Upper lobe of left lung (tissue), 6 donors: ENCODE results near the gene HDAC3. TPM values are rescaled to one million over a fixed set of nuclear protein-coding genes. Genes with fewer than 3 reads are reported as not detected.

Source experiments
- ATAC-seq, 2 donors: fragments of 200-7000 bp; cut with Tn5 transposase; one replicate each; pipeline ENCODE4 v1.9.1; 2022; ENCODE audit warnings: mild to moderate bottlenecking in 2 of 2, moderate library complexity in 2 of 2; ENCODE audit not compliant: low FRiP score in 2 of 2
- DNase-seq, 2 donors: peaks; one replicate each; pipeline ENCODE4 v3.0.0-alpha.2; 2019 to 2020
- H3K27ac ChIP-seq, 4 donors: fragments of 200-600 bp; sonication (generic); one replicate each; pipeline ENCODE4 v1.5.1; 2016 to 2019
- H3K27me3 ChIP-seq, 4 donors: fragments of 200-600 bp; sonication (generic); one replicate each; pipeline ENCODE4 v1.5.1; 2017 to 2019
- H3K36me3 ChIP-seq, 4 donors: fragments of 200-600 bp; sonication (generic); one replicate each; pipeline ENCODE4 v1.5.1; 2016 to 2019
- H3K4me1 ChIP-seq, 4 donors: fragments of 200-600 bp; sonication (generic); one replicate each; pipeline ENCODE4 v1.5.1; 2018 to 2019
- H3K4me3 ChIP-seq, 4 donors: fragments of 200-600 bp; sonication (generic); one replicate each; pipeline ENCODE4 v1.5.1; 2017 to 2019; ENCODE audit warnings: mild to moderate bottlenecking in 2 of 4, moderate library complexity in 1 of 4
- H3K9me3 ChIP-seq, 4 donors: fragments of 200-600 bp; sonication (generic); one replicate each; pipeline ENCODE4 v1.5.1; 2018 to 2019
- CTCF ChIP-seq, 6 experiments: fragments of 450-650 bp in 4 of 6; fragments of 200-600 bp in 2 of 6; sonication (generic) in 2 of 6; IDR thresholded peaks; one replicate each; pipeline ENCODE4 v1.5.1; 2016 to 2019; ENCODE audit warnings: antibody characterized with exemption in 6 of 6
- EP300 ChIP-seq, 4 donors: sonication (generic); formaldehyde crosslinking; IDR thresholded peaks; one replicate each; pipeline ENCODE4 v1.5.1; 2017; ENCODE audit warnings: antibody characterized with exemption in 4 of 4, control low read depth in 2 of 4
- POLR2A ChIP-seq, 4 donors: fragments of 450-650 bp; IDR thresholded peaks; one replicate each; pipeline ENCODE4 v1.5.1; 2016 to 2017; ENCODE audit warnings: antibody characterized with exemption in 4 of 4, mild to moderate bottlenecking in 2 of 4
- POLR2AphosphoS5 ChIP-seq, 2 donors: sonication (generic); formaldehyde crosslinking; IDR thresholded peaks; one replicate each; pipeline ENCODE4 v1.5.1; 2017; ENCODE audit warnings: antibody characterized with exemption in 2 of 2
- WGBS, 2 donors: methylation state at CpG; one replicate each; pipeline ENCODE4 v1.1.5; 2017 to 2018; 5-methylcytosine and 5-hydroxymethylcytosine counted together
- total RNA-seq, 6 donors: library from RNA; depleted of rRNA in 4 of 6; stranded (reverse); fragments of >200 nt in 4 of 6; gene quantifications; one replicate each; pipeline versions ENCODE4 v1.1.0 to v1.2.1, GENCODE V29; 2016 to 2021
- donor health status: DM: no; HTN: no; CAD: no; lungs with moderate emphysema.
- donor health status: DM: no; HTN: yes; CAD: no; lungs with severe emphysema.

Gene HDAC3
- 10 to 100 TPM; 37.2 to 76.5 (median 47.6) TPM for total RNA-seq

GRCh38 chr5:141636413-141637122, at the start of gene HDAC3, which contains the start of gene RELL2:
TSS of gene HDAC3 (minus strand) at chr5:141636849. CDS start at chr5:141636790, 59 bp downstream.
TSS of gene RELL2 (plus strand) at chr5:141636997. CDS start at chr5:141638226, 1,229 bp downstream.
- Histone ChIP-seq H3K4me3 (peak within 1 kb of the TSS; percentile 76 to 91 (median 83)), H3K27ac (peak within 1 kb of the TSS; percentile 63 to 88 (median 80)), H3K9me3 (no peaks in the 10 kb centered on the region), H3K4me1 (peaks cover 28 to 45% (median 33%) of the 10 kb centered on the region in 4 donors), H3K36me3 (peaks cover 0 to 9% (median 8%) of the 10 kb centered on the region in 4 donors), H3K27me3 (no peaks in the 10 kb centered on the region)
- DNase-seq: peak; percentile 97 to 100
- TF ChIP-seq EP300 (IDR thresholded peaks at IDR 0.05) (no peak), POLR2A (IDR thresholded peaks at IDR 0.05) (peak in 3 of 4 donors; percentile 42 to 97 (median 97)), CTCF (IDR thresholded peaks at IDR 0.05) (peak in 2 of 6 experiments; percentile 6 to 17), POLR2AphosphoS5 (IDR thresholded peaks at IDR 0.05) (peak; percentile 25 to 84)
- 0 to 1% methylated on average over 8 to 36 of the region's 55 CpGs for WGBS, 2 donors
- ATAC-seq: peak; percentile 97 to 99

- TF ChIP-seq POLR2A (IDR thresholded peaks at IDR 0.05) (no peak), CTCF (IDR thresholded peaks at IDR 0.05) (no peak), EP300 (IDR thresholded peaks at IDR 0.05) (no peak), POLR2AphosphoS5 (IDR thresholded peaks at IDR 0.05) (no peak)
- H3K9me3 ChIP-seq: no peaks in the 10 kb centered on the region
- ATAC-seq: no peak
These were observed 48.9 kb upstream of the HDAC3 start for GRCh38 chr5:141685591-141685990.

GRCh38 chr5:141683596-141684141, 47.0 kb upstream of the HDAC3 start:
- DNase-seq: no peak
- TF ChIP-seq EP300 (IDR thresholded peaks at IDR 0.05): no peak
- TF ChIP-seq POLR2A (IDR thresholded peaks at IDR 0.05): no peak
- TF ChIP-seq POLR2AphosphoS5 (IDR thresholded peaks at IDR 0.05): no peak
- no peak for TF ChIP-seq CTCF (IDR thresholded peaks at IDR 0.05)
- no peak for ATAC-seq
- H3K4me1 ChIP-seq: peaks cover 22 to 46% (median 43%) of the 10 kb centered on the region in 4 donors
- H3K27me3 ChIP-seq: no peaks in the 10 kb centered on the region
- H3K9me3 ChIP-seq: no peaks in the 10 kb centered on the region
- H3K27ac ChIP-seq: peak overlapping the region; percentile 40 to 94 (median 64)
- H3K36me3 ChIP-seq: peaks cover 0 to 9% (median 0%) of the 10 kb centered on the region in 4 donors
- peak overlapping the region in 1 of 4 donors; percentile 78 for H3K4me3 ChIP-seq

More at GRCh38 chr5:141685591-141685990, 48.9 kb upstream of the HDAC3 start:
- Histone ChIP-seq H3K4me3 (no peak overlapping the region), H3K36me3 (no peaks in the 10 kb centered on the region), H3K27ac (no peak overlapping the region), H3K4me1 (peaks cover 15 to 38% (median 34%) of the 10 kb centered on the region in 4 donors), H3K27me3 (no peaks in the 10 kb centered on the region)
- 53 to 78% methylated on average over 1 of the region's 1 CpG for WGBS, 2 donors
- DNase-seq: no peak

- Histone ChIP-seq H3K4me3 (peak within 1 kb of the TSS; percentile 51 to 78 (median 59)), H3K27me3 (no peaks in the 10 kb centered on the region), H3K4me1 (peaks cover 22 to 50% (median 43%) of the 10 kb centered on the region in 4 donors), H3K36me3 (peaks cover 0 to 16% (median 0%) of the 10 kb centered on the region in 4 donors), H3K27ac (peak within 1 kb of the TSS; percentile 77 to 94 (median 89)), H3K9me3 (no peaks in the 10 kb centered on the region)
- peak; percentile 90 to 95 for ATAC-seq
- WGBS, 2 donors: 4 to 9% methylated on average over 23 to 69 of the region's 77 CpGs
- peak in 1 of 2 donors; percentile 54 for TF ChIP-seq POLR2AphosphoS5 (IDR thresholded peaks at IDR 0.05)
- TF ChIP-seq EP300 (IDR thresholded peaks at IDR 0.05): no peak
- no peak for TF ChIP-seq CTCF (IDR thresholded peaks at IDR 0.05)
- peak in 1 of 4 donors; percentile 25 for TF ChIP-seq POLR2A (IDR thresholded peaks at IDR 0.05)
- DNase-seq: peak; percentile 95 to 96
These were observed 45.3 kb upstream of the HDAC3 start, which contains the start of gene ARAP3 for GRCh38 chr5:141681695-141682641. TSS of gene ARAP3 (minus strand) at chr5:141682230. CDS start at chr5:141680486, 1,744 bp downstream.
